Measurements from ENCODE around the gene CEPT1. TPM values are rescaled to one million over a fixed set of nuclear protein-coding genes. Genes with fewer than 3 reads are reported as not detected.
A peak's percentile ranks its signal among the peaks of the same experiment; 100 is the strongest.

The CEPT1 gene
- total RNA-seq, 6 donors from 2014 or later = 27.2 to 71.7 (median 35.3) TPM

GRCh38 chr1:111199881-111200801 lies 60.1 kb downstream of the CEPT1 start, which contains the start of gene DENND2D:
Gene DENND2D (minus strand): TSS chr1:111200646. CDS start chr1:111200459, 187 bp downstream.
- no peak for TF ChIP-seq EP300 (IDR thresholded peaks at IDR 0.05)
- peak in 1 of 2 donors; percentile 35 for TF ChIP-seq POLR2AphosphoS5 (IDR thresholded peaks at IDR 0.05)
- TF ChIP-seq POLR2A (IDR thresholded peaks at IDR 0.05) = peak in 3 of 4 donors; percentile 30 to 87 (median 52)
- Histone ChIP-seq H3K9me3 (no peaks in the 10 kb centered on the region), H3K36me3 (peaks cover 0 to 27% (median 12%) of the 10 kb centered on the region in 4 donors), H3K4me3 (peak within 1 kb of the TSS in 3 of 4 donors; percentile 27 to 46 (median 43)), H3K4me1 (peaks cover 38 to 83% (median 65%) of the 10 kb centered on the region in 4 donors), H3K27me3 (no peaks in the 10 kb centered on the region), H3K27ac (peak within 1 kb of the TSS; percentile 59 to 93 (median 86))
- ATAC-seq (ENCODE audit: low FRiP score in 2 of 2) (peak; percentile 47 to 52), DNase-seq (peak in 1 of 2 donors; percentile 91)
- WGBS, 2 donors = 56 to 58% methylated on average over 13 to 17 of the region's 17 CpGs

GRCh38 chr1:111200802-111201161 lies 60.8 kb downstream of the CEPT1 start:
- no peaks in the 10 kb centered on the region for H3K27me3 ChIP-seq
- no peaks in the 10 kb centered on the region for H3K9me3 ChIP-seq
- peak overlapping the region; percentile 59 to 93 (median 86) for H3K27ac ChIP-seq
- no peak for ATAC-seq (ENCODE audit: low FRiP score in 2 of 2)
- TF ChIP-seq POLR2A (IDR thresholded peaks at IDR 0.05) (no peak), EP300 (IDR thresholded peaks at IDR 0.05) (no peak), CTCF (IDR thresholded peaks at IDR 0.05) (no peak), POLR2AphosphoS5 (IDR thresholded peaks at IDR 0.05) (no peak)
- H3K4me3 ChIP-seq = peak overlapping the region in 3 of 4 donors; percentile 27 to 46 (median 43)
- DNase-seq = no peak
- H3K4me1 ChIP-seq = peaks cover 40 to 85% (median 63%) of the 10 kb centered on the region in 4 donors
- peaks cover 0 to 20% (median 9%) of the 10 kb centered on the region in 4 donors for H3K36me3 ChIP-seq
- 28 to 49% methylated on average over 2 to 3 of the region's 3 CpGs for WGBS, 2 donors

- peak overlapping the region; percentile 59 to 93 (median 86) for H3K27ac ChIP-seq
- WGBS, 2 donors = 43 to 76% methylated on average over 3 to 5 of the region's 5 CpGs
- no peak for TF ChIP-seq POLR2AphosphoS5 (IDR thresholded peaks at IDR 0.05)
- TF ChIP-seq POLR2A (IDR thresholded peaks at IDR 0.05) = no peak
- TF ChIP-seq CTCF (IDR thresholded peaks at IDR 0.05) = no peak
- no peak for TF ChIP-seq EP300 (IDR thresholded peaks at IDR 0.05)
- no peaks in the 10 kb centered on the region for H3K27me3 ChIP-seq
- H3K36me3 ChIP-seq = peaks cover 0 to 17% (median 6%) of the 10 kb centered on the region in 4 donors
- peak overlapping the region in 2 of 4 donors; percentile 43 to 46 for H3K4me3 ChIP-seq
- DNase-seq (no peak), ATAC-seq (ENCODE audit: low FRiP score in 2 of 2) (no peak)
- H3K4me1 ChIP-seq = peaks cover 40 to 81% (median 58%) of the 10 kb centered on the region in 4 donors
- H3K9me3 ChIP-seq = no peaks in the 10 kb centered on the region
Measured at GRCh38 chr1:111201275-111202090, 61.5 kb downstream of the CEPT1 start.

GRCh38 chr1:111202366-111202706 lies 62.3 kb downstream of the CEPT1 start:
- ATAC-seq (ENCODE audit: low FRiP score in 2 of 2) = no peak
- TF ChIP-seq POLR2AphosphoS5 (IDR thresholded peaks at IDR 0.05) = no peak
- TF ChIP-seq CTCF (IDR thresholded peaks at IDR 0.05) = no peak
- TF ChIP-seq POLR2A (IDR thresholded peaks at IDR 0.05) = no peak
- no peak for TF ChIP-seq EP300 (IDR thresholded peaks at IDR 0.05)
- 94 to 97% methylated on average over 1 of the region's 1 CpG for WGBS, 2 donors
- Histone ChIP-seq H3K36me3 (peaks cover 0 to 9% (median 3%) of the 10 kb centered on the region in 4 donors), H3K4me1 (peaks cover 40 to 76% (median 51%) of the 10 kb centered on the region in 4 donors), H3K27ac (peak overlapping the region; percentile 91 to 95 (median 93)), H3K4me3 (no peak overlapping the region), H3K9me3 (no peaks in the 10 kb centered on the region), H3K27me3 (no peaks in the 10 kb centered on the region)
- no peak for DNase-seq
